Calu3 (cell line): ENCODE data around the gene SLC22A25. TPM values are rescaled to one million over a fixed set of nuclear protein-coding genes. Genes with fewer than 3 reads are reported as not detected.

Experiments used
- BruUV-seq: library from RNA; stranded (reverse); fragments of 400-500 nt; replicated peaks from 2 replicates; lab custom pipeline; 2021; lab: Mats Ljungman, UMichigan
- CTCF ChIA-PET: fragments of 300-600 bp; sonication (Branson Sonifier 250); formaldehyde crosslinking; loops from one replicate; lab custom pipeline; 2022; ENCODE audit warnings: antibody characterized with exemption; lab: Charles Lee
- DNase-seq: peaks from one replicate; pipeline ENCODE4 v3.0.0; 2022
- H3K27ac Mint-ChIP-seq: one replicate; pipeline ENCODE4 v1.8.0; 2022; ENCODE audit warnings: mixed read lengths; ENCODE audit not compliant: unreplicated experiment
- H3K27me3 Mint-ChIP-seq: one replicate; pipeline ENCODE4 v1.8.0; 2022; ENCODE audit warnings: mixed read lengths; ENCODE audit not compliant: unreplicated experiment
- H3K36me3 Mint-ChIP-seq: one replicate; pipeline ENCODE4 v1.8.0; 2022; ENCODE audit warnings: mild to moderate bottlenecking, moderate library complexity, mixed read lengths; ENCODE audit not compliant: insufficient read depth, unreplicated experiment
- H3K4me1 Mint-ChIP-seq: one replicate; pipeline ENCODE4 v1.8.0; 2022; ENCODE audit warnings: mild to moderate bottlenecking, low read depth, mixed read lengths; ENCODE audit not compliant: unreplicated experiment
- H3K4me3 Mint-ChIP-seq: one replicate; pipeline ENCODE4 v1.8.0; 2022; ENCODE audit warnings: mild to moderate bottlenecking, low read depth, moderate library complexity, mixed read lengths; ENCODE audit not compliant: unreplicated experiment
- H3K9me3 Mint-ChIP-seq: one replicate; pipeline ENCODE4 v1.8.0; 2022; ENCODE audit warnings: low read depth, mixed read lengths; ENCODE audit not compliant: unreplicated experiment
- CTCF ChIP-seq: fragments of 200-600 bp; IDR thresholded peaks from one replicate; pipeline ENCODE4 v1.8.0; 2022; ENCODE audit warnings: antibody characterized with exemption; ENCODE audit not compliant: unreplicated experiment
- intact Hi-C: fragments of 100-400 bp; cut with micrococcal nuclease; formaldehyde crosslinking; loops from one replicate; pipeline ENCODE4 v1.10.0; 2022; ENCODE audit not compliant: unreplicated experiment
- total RNA-seq: library from RNA; stranded (reverse); gene quantifications from 2 replicates; pipeline ENCODE4 v1.2.3, GENCODE V29; 2022

Gene SLC22A25
- total RNA-seq, 1 experiment from 2014 or later = not detected

GRCh38 chr11:63210111-63210510 lies 33.3 kb downstream of the SLC22A25 start:
- CTCF ChIA-PET = interaction anchor here (0.7 kb wide), 1 partner anchor 89 kb away, joined by 3 read pairs; no protein-coding TSS in a partner anchor

More at GRCh38 chr11:63210111-63210510, 33.3 kb downstream of the SLC22A25 start:
- no peak overlapping the region for H3K4me3 Mint-ChIP-seq
- no peaks in the 10 kb centered on the region for H3K36me3 Mint-ChIP-seq
- intact Hi-C loops = loop anchor here (5.0 kb wide), 1 partner anchor 303 kb away; no protein-coding TSS in a partner anchor
- no peak overlapping the region for H3K27ac Mint-ChIP-seq
- no peak for DNase-seq
- H3K4me1 Mint-ChIP-seq = no peaks in the 10 kb centered on the region
- H3K9me3 Mint-ChIP-seq = no peaks in the 10 kb centered on the region
- no peak for TF ChIP-seq CTCF
- no TSS peak for BruUV-seq
- peaks cover 76% of the 10 kb centered on the region for H3K27me3 Mint-ChIP-seq

Other genes starting within 250 kb of the SLC22A25 start
- gene SLC22A8, start 227.8 kb downstream of the SLC22A25 start, total RNA-seq = not detected in 2 replicates
- gene SLC22A24, start 99.4 kb downstream of the SLC22A25 start, total RNA-seq = not detected in 2 replicates
- not detected in 2 replicates for gene SLC22A9, start 126.2 kb upstream of the SLC22A25 start, total RNA-seq
- 0.42 and 0.57 TPM in 2 replicates for gene PLAAT5, start 247.6 kb upstream of the SLC22A25 start, total RNA-seq